NT2/D1 (cell line): Measurements from ENCODE around the gene ATG9B.

Experiments
- DNase-seq: peaks from one replicate; pipeline ENCODE4 v3.0.0-alpha.2; 2011; ENCODE audit warnings: low read depth, low spot score
- H3K27me3 ChIP-seq: 2 replicates; pipeline ENCODE4 v1.6.0; 2011; ENCODE audit warnings: mild to moderate bottlenecking; ENCODE audit not compliant: insufficient read length, insufficient read depth
- H3K36me3 ChIP-seq: 2 replicates; pipeline ENCODE4 v1.6.1; 2011; ENCODE audit warnings: mild to moderate bottlenecking, low read length, mixed read lengths; ENCODE audit not compliant: insufficient read depth, insufficient read length
- H3K4me1 ChIP-seq: 2 replicates; pipeline ENCODE4 v1.5.1; 2011; ENCODE audit not compliant: insufficient read depth, insufficient read length
- H3K4me3 ChIP-seq: 2 replicates; pipeline ENCODE4 v1.5.1; 2011; ENCODE audit warnings: low read depth; ENCODE audit not compliant: insufficient read length
- H3K9ac ChIP-seq: 2 replicates; pipeline ENCODE4 v1.6.0; 2011; ENCODE audit warnings: low read depth; ENCODE audit not compliant: insufficient read length
- H3K9me3 ChIP-seq: 2 replicates; pipeline ENCODE4 v1.5.1; 2011; ENCODE audit warnings: mild to moderate bottlenecking, low read length; ENCODE audit not compliant: insufficient read depth
- SUZ12 ChIP-seq: IDR thresholded peaks from 2 replicates; pipeline ENCODE4 v1.6.1; 2011; ENCODE audit not compliant: insufficient read length, insufficient read depth; ENCODE audit errors: extremely low read depth
- YY1 ChIP-seq: IDR thresholded peaks from 2 replicates; pipeline ENCODE4 v1.6.1; 2011; ENCODE audit not compliant: insufficient read length, insufficient read depth
- ZNF274 ChIP-seq: IDR thresholded peaks from 2 replicates; pipeline ENCODE4 v1.6.1; 2011; ENCODE audit warnings: mild to moderate bottlenecking, low read depth, low read length

ATG9B gene

GRCh38 chr7:151061213-151062110 is 37.2 kb upstream of the ATG9B start:
- Histone ChIP-seq H3K27me3 (peaks cover 2% of the 10 kb centered on the region), H3K36me3 (peaks cover 26% of the 10 kb centered on the region), H3K4me1 (peaks cover 10% of the 10 kb centered on the region), H3K9ac (peak overlapping the region; percentile 81), H3K9me3 (no peaks in the 10 kb centered on the region), H3K4me3 (peak overlapping the region; percentile 74)
- no peak for TF ChIP-seq YY1
- no peak for DNase-seq

DNA sequence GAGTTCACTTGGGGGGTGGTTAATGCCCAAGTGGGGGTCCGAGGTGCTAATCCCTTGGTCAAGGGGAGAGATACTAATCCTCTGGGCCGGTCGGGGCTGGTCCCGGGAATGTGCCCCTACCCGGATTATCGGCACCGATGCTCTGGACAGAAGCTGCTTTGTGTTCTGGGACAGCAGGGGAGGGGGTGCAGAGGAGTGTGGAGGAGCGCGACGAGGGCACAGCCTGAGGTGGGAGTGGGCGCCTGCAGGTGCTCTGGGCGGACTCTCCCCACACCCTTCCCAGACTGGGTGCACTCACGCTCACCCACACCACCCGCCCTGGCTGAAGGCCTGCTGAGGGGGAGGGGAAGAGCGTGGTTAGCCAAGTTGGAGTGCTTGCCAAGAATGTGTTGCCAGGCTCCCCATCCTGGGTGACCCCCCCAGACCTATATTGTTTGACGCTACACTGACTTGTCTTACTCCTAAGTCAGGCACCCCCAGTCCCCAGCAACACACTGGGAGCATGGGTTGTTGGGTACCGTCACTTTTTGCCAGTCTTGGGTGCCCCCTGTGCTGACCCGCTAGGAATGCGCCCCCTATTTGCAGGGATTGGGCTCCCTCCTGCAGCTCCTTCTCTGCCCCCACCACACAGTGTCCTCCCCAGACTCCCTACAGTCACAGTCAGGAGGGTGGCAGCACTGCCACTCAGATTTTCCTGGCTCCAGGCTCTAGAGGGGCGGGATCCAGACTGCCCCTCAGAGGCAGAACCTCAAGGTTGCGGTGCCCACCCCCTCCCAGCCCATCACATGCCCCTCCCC is 36.3 kb upstream of the ATG9B start:
- Histone ChIP-seq H3K9ac (peak overlapping the region; percentile 81), H3K9me3 (no peaks in the 10 kb centered on the region), H3K36me3 (peaks cover 18% of the 10 kb centered on the region), H3K4me1 (peaks cover 12% of the 10 kb centered on the region), H3K27me3 (peaks cover 8% of the 10 kb centered on the region), H3K4me3 (peak overlapping the region; percentile 74)
- no peak for TF ChIP-seq ZNF274
- no peak for TF ChIP-seq YY1
- TF ChIP-seq SUZ12, result no peak
- DNase-seq, result no peak

DNA sequence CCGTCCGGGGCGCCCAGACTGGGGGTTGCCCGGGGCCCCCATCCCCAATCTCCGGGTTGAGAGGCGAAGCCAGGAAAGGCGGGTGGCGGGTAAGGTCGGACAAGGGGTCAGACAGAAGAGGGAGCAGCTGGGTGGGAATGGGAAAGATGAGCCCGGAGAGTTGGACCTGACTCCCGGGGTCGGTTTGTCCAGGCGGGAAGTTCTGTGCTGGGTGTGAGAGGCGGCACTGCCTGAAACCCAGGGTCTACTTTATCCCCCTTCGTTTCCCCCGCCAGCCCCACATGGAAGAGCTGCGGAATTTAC is 35.8 kb upstream of the ATG9B start:
- peak overlapping the region; percentile 81 for H3K9ac ChIP-seq
- DNase-seq, result no peak
- H3K36me3 ChIP-seq, result peaks cover 12% of the 10 kb centered on the region
- H3K9me3 ChIP-seq, result no peaks in the 10 kb centered on the region
- H3K4me3 ChIP-seq, result peak overlapping the region; percentile 74
- peaks cover 12% of the 10 kb centered on the region for H3K4me1 ChIP-seq
- H3K27me3 ChIP-seq, result peaks cover 8% of the 10 kb centered on the region
- TF ChIP-seq SUZ12 (no peak), YY1 (no peak), ZNF274 (no peak)

- Histone ChIP-seq H3K4me3 (peak within 1 kb of the TSS; percentile 74), H3K9ac (peak within 1 kb of the TSS; percentile 90), H3K9me3 (no peaks in the 10 kb centered on the region), H3K27me3 (peaks cover 8% of the 10 kb centered on the region), H3K36me3 (peaks cover 11% of the 10 kb centered on the region), H3K4me1 (peaks cover 10% of the 10 kb centered on the region)
- no peak for DNase-seq
- TF ChIP-seq ZNF274 (no peak), YY1 (no peak), SUZ12 (no peak)
Observed at GRCh38 chr7:151059367-151060112, 35.2 kb upstream of the ATG9B start, which contains the start of gene SLC4A2. Gene SLC4A2 (plus strand): TSS chr7:151059589. CDS start chr7:151061988, 2,399 bp downstream.

DNA sequence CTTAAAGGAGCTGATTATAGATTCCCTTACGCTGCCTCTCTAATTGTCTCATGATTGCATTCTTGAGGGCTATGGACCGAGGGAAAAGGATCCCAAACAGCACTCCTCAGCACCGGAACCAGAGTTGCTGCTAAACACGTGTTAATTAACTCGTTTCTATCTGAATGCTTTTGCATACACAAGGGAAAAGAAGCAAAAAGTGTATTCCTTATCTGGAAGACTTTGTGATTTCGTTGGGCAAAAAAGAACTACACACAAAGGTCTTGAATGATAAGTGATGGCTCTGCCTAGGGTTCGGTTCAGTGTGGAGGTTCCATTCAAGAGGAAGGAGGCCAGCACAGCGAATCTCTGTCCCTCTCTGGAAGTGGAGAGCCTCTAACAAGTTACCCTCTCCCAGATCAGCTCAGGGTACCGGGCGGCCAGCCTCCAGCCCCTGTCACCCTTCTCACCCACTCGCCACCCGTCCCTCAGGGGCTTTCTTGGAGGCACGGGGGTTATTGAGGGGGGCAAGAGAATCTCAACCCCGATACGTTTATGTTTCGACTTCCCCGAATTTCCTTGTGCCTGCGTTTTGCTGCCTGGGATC is 34.6 kb upstream of the ATG9B start:
- Histone ChIP-seq H3K4me3 (peak overlapping the region; percentile 60), H3K4me1 (peaks cover 13% of the 10 kb centered on the region), H3K27me3 (peaks cover 8% of the 10 kb centered on the region), H3K36me3 (peaks cover 6% of the 10 kb centered on the region), H3K9me3 (no peaks in the 10 kb centered on the region), H3K9ac (peak overlapping the region; percentile 90)
- DNase-seq, result no peak
- TF ChIP-seq SUZ12 (no peak), ZNF274 (no peak), YY1 (no peak)

DNA sequence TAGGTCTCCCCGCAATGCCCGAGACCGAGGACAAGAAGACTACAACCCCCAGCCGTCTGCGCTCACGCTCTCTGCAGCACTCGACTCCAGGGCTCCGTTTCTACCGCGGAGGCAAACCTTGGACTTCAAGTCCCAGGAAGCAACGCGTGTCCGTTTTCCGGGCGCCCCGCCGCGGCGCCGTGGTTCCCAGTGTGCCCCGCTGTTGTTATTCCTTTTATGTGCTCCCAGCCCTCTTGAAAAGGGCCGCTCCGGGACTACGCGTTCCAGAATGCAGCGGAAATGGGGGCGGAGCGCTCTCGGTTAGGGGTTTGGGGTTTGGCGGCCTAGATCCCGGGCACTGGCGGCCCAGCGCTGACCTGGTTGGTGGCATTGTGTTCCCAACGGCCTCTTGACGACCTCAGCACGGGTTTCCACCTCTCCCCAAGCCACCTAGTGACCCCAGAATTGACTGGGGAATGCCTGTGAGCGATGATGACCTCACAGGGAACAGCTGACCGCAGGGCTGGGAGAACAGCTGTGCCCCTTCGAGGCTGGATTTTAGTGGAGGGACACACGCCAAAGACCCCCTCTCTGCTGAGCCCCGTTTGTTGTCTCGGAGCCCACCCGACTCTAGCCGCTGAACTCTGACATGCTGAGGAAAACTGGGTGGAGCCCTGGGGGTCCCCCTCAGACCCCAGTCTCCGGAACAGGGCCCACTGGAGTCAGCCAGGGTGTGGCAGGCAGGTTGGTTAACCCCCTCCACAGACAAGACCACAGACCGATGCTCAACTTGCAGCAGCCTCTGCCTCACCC is 33.9 kb upstream of the ATG9B start:
- Histone ChIP-seq H3K4me1 (peaks cover 12% of the 10 kb centered on the region), H3K4me3 (peak overlapping the region; percentile 78), H3K9ac (peak overlapping the region; percentile 88), H3K9me3 (no peaks in the 10 kb centered on the region), H3K36me3 (peaks cover 5% of the 10 kb centered on the region), H3K27me3 (peaks cover 8% of the 10 kb centered on the region)
- no peak for TF ChIP-seq YY1
- TF ChIP-seq SUZ12, result no peak
- TF ChIP-seq ZNF274, result no peak
- peak; percentile 99 for DNase-seq
